Body of pancreas (tissue), 4 donors: ENCODE measurements around the gene NXT1. TPM values are rescaled to one million over a fixed set of nuclear protein-coding genes. Genes with fewer than 3 reads are reported as not detected.

ENCODE experiments used
- ATAC-seq: fragments of 150-250 bp; one replicate; pipeline ENCODE4 v1.9.1; 2016
- DNase-seq, 4 donors: peaks; one replicate each; pipeline ENCODE4 v3.0.0-alpha.2; 2019
- H3K27ac ChIP-seq, 4 donors: fragments of 200-600 bp; sonication (generic); 1 replicate in 3 of 4; 2 replicates in 1 of 4; pipeline versions ENCODE4 v1.5.1 to v1.6.1; 2016 to 2019; ENCODE audit warnings: mild to moderate bottlenecking in 1 of 4, mixed read lengths in 1 of 4, moderate library complexity in 1 of 4
- H3K27me3 ChIP-seq, 2 donors: fragments of 200-600 bp; sonication (generic); one replicate each; pipeline ENCODE4 v1.6.0; 2016; ENCODE audit warnings: mild to moderate bottlenecking in 1 of 2
- H3K36me3 ChIP-seq, 2 donors: fragments of 200-600 bp; sonication (generic); replicated peaks in 1 of 2; 2 replicates each; pipeline ENCODE4 v1.5.1; 2016; ENCODE audit warnings: low read depth in 2 of 2; ENCODE audit not compliant: insufficient read depth in 1 of 2
- H3K4me1 ChIP-seq: fragments of 200-600 bp; sonication (generic); one replicate; pipeline ENCODE4 v1.6.0; 2016
- H3K4me3 ChIP-seq, 2 donors: fragments of 200-600 bp; sonication (generic); 1 replicate in 1 of 2; 2 replicates in 1 of 2; pipeline ENCODE4 v1.5.1; 2016 to 2019
- H3K9me3 ChIP-seq, 3 donors: fragments of 200-600 bp; sonication (generic); 1 replicate in 2 of 3; 2 replicates in 1 of 3; pipeline ENCODE4 v1.5.1; 2016
- POLR2A ChIP-seq, 3 donors: fragments of 450-650 bp; IDR thresholded peaks; one replicate each; pipeline ENCODE4 v1.6.1; 2016; ENCODE audit warnings: antibody characterized with exemption in 3 of 3, mild to moderate bottlenecking in 2 of 3
- WGBS, 2 donors: methylation state at CpG; one replicate each; pipeline ENCODE4 v1.1.5; 2017; 5-methylcytosine and 5-hydroxymethylcytosine counted together
- intact Hi-C: fragments of 100-400 bp; cut with DNase I; formaldehyde crosslinking; loops from one replicate; pipeline ENCODE4 v1.15.1; 2023
- total RNA-seq, 2 donors: library from RNA; depleted of rRNA; stranded (reverse); fragments of >200 nt; gene quantifications; one replicate each; pipeline ENCODE4 v1.1.0, GENCODE V29; 2016
- TF ChIP-seq, protein P1 (sequence below), 7 experiments: fragments of 450-650 bp in 4 of 7; fragments of 200-600 bp in 3 of 7; sonication (generic) in 3 of 7; IDR thresholded peaks; one replicate each; pipeline ENCODE4 v1.5.1; 2016 to 2019; ENCODE audit warnings: antibody characterized with exemption in 7 of 7

Gene NXT1
- total RNA-seq, 2 donors from 2014 or later: 6.5 to 16.2 TPM

DNA sequence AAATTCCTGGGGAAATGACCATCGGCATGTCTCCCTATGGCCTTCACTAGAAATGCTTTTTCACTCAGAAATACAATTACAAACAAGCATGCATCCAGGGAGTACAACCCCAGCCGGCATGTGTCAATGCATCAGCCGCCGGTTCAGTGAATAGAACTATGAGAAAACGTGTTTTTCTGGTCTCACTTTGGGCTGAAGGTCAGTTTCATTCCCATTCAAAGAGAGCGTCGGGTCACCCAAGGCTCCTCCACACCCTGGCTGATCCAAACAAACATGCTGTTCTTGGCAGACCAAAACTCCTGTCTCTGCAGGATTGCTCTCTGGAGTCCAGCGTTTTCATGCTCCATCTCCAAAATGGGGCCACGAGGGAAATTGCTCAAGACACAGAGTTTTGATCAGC lies 35.5 kb upstream of the NXT1 start:
- Histone ChIP-seq H3K36me3 (no peaks in the 10 kb centered on the region), H3K9me3 (no peaks in the 10 kb centered on the region), H3K27ac (no peak overlapping the region), H3K4me3 (no peak overlapping the region), H3K4me1 (no peaks in the 10 kb centered on the region), H3K27me3 (no peaks in the 10 kb centered on the region)
- intact Hi-C loops: no loop called here
- ATAC-seq (no peak), DNase-seq (peak in 1 of 4 donors; percentile 28)
- TF ChIP-seq, protein P1, sequence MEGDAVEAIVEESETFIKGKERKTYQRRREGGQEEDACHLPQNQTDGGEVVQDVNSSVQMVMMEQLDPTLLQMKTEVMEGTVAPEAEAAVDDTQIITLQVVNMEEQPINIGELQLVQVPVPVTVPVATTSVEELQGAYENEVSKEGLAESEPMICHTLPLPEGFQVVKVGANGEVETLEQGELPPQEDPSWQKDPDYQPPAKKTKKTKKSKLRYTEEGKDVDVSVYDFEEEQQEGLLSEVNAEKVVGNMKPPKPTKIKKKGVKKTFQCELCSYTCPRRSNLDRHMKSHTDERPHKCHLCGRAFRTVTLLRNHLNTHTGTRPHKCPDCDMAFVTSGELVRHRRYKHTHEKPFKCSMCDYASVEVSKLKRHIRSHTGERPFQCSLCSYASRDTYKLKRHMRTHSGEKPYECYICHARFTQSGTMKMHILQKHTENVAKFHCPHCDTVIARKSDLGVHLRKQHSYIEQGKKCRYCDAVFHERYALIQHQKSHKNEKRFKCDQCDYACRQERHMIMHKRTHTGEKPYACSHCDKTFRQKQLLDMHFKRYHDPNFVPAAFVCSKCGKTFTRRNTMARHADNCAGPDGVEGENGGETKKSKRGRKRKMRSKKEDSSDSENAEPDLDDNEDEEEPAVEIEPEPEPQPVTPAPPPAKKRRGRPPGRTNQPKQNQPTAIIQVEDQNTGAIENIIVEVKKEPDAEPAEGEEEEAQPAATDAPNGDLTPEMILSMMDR (IDR thresholded peaks at IDR 0.05): no peak
- TF ChIP-seq POLR2A (IDR thresholded peaks at IDR 0.05): no peak
- WGBS, 2 donors: 30 to 36% methylated on average over 9 of the region's 9 CpGs

DNA sequence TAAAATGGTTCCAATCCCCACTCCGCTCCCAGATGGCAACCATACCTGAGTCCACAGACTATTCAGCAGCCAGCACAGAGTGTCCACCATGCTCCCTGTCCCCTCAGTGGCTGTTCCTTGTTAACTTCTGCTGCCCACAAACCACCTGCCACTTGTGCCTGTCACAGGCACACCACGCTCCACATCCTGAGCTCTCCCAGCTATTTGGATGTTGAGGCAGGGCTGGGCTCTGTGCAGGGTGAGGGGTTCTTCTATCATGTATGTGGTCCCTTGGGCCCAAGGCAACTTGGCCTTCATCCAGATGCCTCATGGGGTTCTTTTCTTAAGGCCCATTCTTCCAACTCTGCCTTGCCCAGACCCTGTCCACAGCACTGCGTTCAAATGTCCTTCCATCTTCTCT lies 34.0 kb upstream of the NXT1 start:
- H3K9me3 ChIP-seq: no peaks in the 10 kb centered on the region
- ATAC-seq: no peak
- intact Hi-C loops: no loop called here
- no peaks in the 10 kb centered on the region for H3K4me1 ChIP-seq
- no peak for DNase-seq
- H3K36me3 ChIP-seq: no peaks in the 10 kb centered on the region
- TF ChIP-seq, protein P1 (IDR thresholded peaks at IDR 0.05): no peak
- TF ChIP-seq POLR2A (IDR thresholded peaks at IDR 0.05): no peak
- H3K27ac ChIP-seq: no peak overlapping the region
- H3K27me3 ChIP-seq: no peaks in the 10 kb centered on the region
- H3K4me3 ChIP-seq: no peak overlapping the region
- WGBS, 2 donors: 73 to 88% methylated on average over 3 of the region's 3 CpGs

DNA sequence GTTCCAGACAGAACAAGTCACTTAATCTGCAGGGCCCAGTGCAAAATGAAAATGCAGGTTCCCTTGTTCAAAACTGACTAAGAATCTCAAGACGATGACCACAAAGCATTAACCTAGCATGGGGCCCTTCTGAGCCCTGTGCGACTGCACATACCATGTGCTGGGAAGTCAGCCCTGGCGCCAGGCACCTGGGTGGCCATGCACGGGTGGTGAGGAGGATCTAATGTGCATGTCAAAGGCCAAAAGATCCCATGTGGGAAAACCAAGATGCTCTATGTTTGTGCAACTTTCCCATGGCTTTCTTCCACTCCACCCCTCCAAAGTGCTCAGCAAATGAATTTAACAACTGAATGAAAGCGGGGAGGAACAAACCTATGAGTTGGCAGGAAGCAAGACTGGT lies 33.5 kb upstream of the NXT1 start:
- Histone ChIP-seq H3K27me3 (no peaks in the 10 kb centered on the region), H3K4me1 (no peaks in the 10 kb centered on the region), H3K9me3 (no peaks in the 10 kb centered on the region), H3K4me3 (no peak overlapping the region), H3K36me3 (no peaks in the 10 kb centered on the region), H3K27ac (no peak overlapping the region)
- intact Hi-C loops: no loop called here
- WGBS, 2 donors: 76 to 82% methylated on average over 5 of the region's 5 CpGs
- ATAC-seq (no peak), DNase-seq (no peak)
- TF ChIP-seq, protein P1 (IDR thresholded peaks at IDR 0.05): no peak
- no peak for TF ChIP-seq POLR2A (IDR thresholded peaks at IDR 0.05)

DNA sequence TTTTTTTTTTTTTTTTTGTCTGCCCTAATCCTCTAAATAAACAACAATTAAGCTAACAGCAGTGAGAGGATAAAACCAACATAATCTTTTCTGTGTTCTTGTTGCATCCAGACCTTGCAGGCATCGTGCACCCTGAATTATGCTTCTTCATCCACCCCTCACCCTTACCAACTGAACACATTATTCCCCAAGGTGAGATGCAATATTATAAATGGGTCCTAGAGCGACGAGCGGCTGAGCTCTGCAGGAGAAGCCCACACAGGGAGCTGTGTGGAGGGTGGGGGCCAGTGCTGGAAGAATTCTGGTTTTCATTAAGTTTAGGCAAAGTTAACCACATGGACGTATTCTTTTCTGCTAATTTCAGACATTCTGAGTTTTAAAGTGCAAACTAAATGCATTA lies 32.2 kb upstream of the NXT1 start:
- DNase-seq: no peak
- intact Hi-C loops: no loop called here
- 55 to 71% methylated on average over 5 of the region's 5 CpGs for WGBS, 2 donors
- Histone ChIP-seq H3K36me3 (no peaks in the 10 kb centered on the region), H3K27me3 (no peaks in the 10 kb centered on the region), H3K4me1 (no peaks in the 10 kb centered on the region), H3K4me3 (no peak overlapping the region), H3K9me3 (no peaks in the 10 kb centered on the region), H3K27ac (no peak overlapping the region)
- ATAC-seq: no peak
- TF ChIP-seq, protein P1 (IDR thresholded peaks at IDR 0.05): no peak
- no peak for TF ChIP-seq POLR2A (IDR thresholded peaks at IDR 0.05)

- no peak for ATAC-seq
- DNase-seq: no peak
- no peak overlapping the region for H3K27ac ChIP-seq
- TF ChIP-seq, protein P1 (IDR thresholded peaks at IDR 0.05): peak in 2 of 7 experiments; percentile 9 to 13
- no peak for TF ChIP-seq POLR2A (IDR thresholded peaks at IDR 0.05)
- no peaks in the 10 kb centered on the region for H3K36me3 ChIP-seq
- no peaks in the 10 kb centered on the region for H3K27me3 ChIP-seq
- 56 to 64% methylated on average over 8 of the region's 8 CpGs for WGBS, 2 donors
- H3K9me3 ChIP-seq: no peaks in the 10 kb centered on the region
- intact Hi-C loops: no loop called here
- H3K4me3 ChIP-seq: no peak overlapping the region
- H3K4me1 ChIP-seq: no peaks in the 10 kb centered on the region
Observed at GRCh38 chr20:23320317-23320716, 30.3 kb upstream of the NXT1 start.
